Tibial nerve (tissue), 4 donors: ENCODE data around the gene EMILIN2.

ENCODE experiments used
- CTCF ChIP-seq, 5 experiments: fragments of 200-600 bp in 3 of 5; fragments of 450-650 bp in 2 of 5; sonication (generic) in 3 of 5; IDR thresholded peaks; one replicate each; pipeline ENCODE4 v1.5.1; 2016 to 2019; ENCODE audit warnings: antibody characterized with exemption in 5 of 5, mild to moderate bottlenecking in 3 of 5, moderate library complexity in 2 of 5
- EP300 ChIP-seq, 2 donors: sonication (generic); formaldehyde crosslinking; IDR thresholded peaks; one replicate each; pipeline ENCODE4 v1.6.1; 2017; ENCODE audit warnings: antibody characterized with exemption in 2 of 2, mild to moderate bottlenecking in 1 of 2
- POLR2A ChIP-seq, 2 donors: fragments of 450-650 bp; IDR thresholded peaks; one replicate each; pipeline ENCODE4 v1.6.1; 2017; ENCODE audit warnings: antibody characterized with exemption in 2 of 2, mild to moderate bottlenecking in 2 of 2, moderate library complexity in 2 of 2

GRCh38 chr18:2891526-2892431 is 45.0 kb downstream of the EMILIN2 start:
- TF ChIP-seq CTCF (IDR thresholded peaks at IDR 0.05) (no peak), EP300 (IDR thresholded peaks at IDR 0.05) (no peak), POLR2A (IDR thresholded peaks at IDR 0.05) (no peak)
